NB4 (cell line): ENCODE data around the gene DNAH14.
"Not testable (repeated sequence)": the region's sequence is repeated elsewhere in the genome, so short reads cannot be mapped to it uniquely, and the experiment has no call there.

Experiments used
- DNase-seq: peaks from one replicate; pipeline ENCODE4 v3.0.0; 2010; ENCODE audit warnings: low read depth
- H3K4me3 ChIP-seq: one replicate; pipeline ENCODE4 v1.5.1; 2011; ENCODE audit warnings: mild to moderate bottlenecking, low read depth, low read length, moderate library complexity
- CTCF ChIP-seq: IDR thresholded peaks from one replicate; pipeline ENCODE4 v1.5.1; 2012; ENCODE audit warnings: low read depth, low read length
- MYC ChIP-seq: IDR thresholded peaks from 2 replicates; pipeline ENCODE4 v1.6.1; 2011; ENCODE audit warnings: low read depth, low read length
- POLR2A ChIP-seq: IDR thresholded peaks from 2 replicates; pipeline ENCODE4 v1.6.1; 2011; ENCODE audit warnings: mild to moderate bottlenecking; ENCODE audit not compliant: insufficient read length; ENCODE audit errors: extremely low read depth
- TF ChIP-seq, protein P1 (sequence below): IDR thresholded peaks from 2 replicates; pipeline ENCODE4 v1.6.1; 2011; ENCODE audit warnings: low read depth, low read length

The DNAH14 gene

DNA sequence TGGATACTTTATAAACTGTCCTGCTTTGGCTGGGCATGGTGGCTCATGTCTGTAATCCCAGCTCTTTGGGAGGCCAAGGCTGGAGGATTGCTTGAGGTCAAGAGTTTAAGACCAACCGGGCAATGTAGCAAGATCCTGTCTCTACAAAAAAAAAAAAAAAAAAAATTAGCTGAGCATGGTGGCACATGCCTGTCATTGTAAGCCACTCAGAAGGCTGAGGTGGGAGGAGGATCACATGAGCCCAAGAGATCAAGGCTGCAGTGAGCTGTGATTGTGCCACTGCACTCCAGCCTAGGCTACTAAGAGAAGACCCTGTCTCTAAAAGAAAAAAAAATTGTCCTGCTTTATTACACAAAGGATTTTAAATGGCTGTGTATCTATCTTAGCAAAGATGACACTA, 403.2 kb downstream of the DNAH14 start:
- TF ChIP-seq, protein P1, sequence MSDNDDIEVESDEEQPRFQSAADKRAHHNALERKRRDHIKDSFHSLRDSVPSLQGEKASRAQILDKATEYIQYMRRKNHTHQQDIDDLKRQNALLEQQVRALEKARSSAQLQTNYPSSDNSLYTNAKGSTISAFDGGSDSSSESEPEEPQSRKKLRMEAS: no peak
- TF ChIP-seq MYC (no peak), POLR2A (no peak), CTCF (no peak)
- no peak overlapping the region for H3K4me3 ChIP-seq
- no peak for DNase-seq

DNA sequence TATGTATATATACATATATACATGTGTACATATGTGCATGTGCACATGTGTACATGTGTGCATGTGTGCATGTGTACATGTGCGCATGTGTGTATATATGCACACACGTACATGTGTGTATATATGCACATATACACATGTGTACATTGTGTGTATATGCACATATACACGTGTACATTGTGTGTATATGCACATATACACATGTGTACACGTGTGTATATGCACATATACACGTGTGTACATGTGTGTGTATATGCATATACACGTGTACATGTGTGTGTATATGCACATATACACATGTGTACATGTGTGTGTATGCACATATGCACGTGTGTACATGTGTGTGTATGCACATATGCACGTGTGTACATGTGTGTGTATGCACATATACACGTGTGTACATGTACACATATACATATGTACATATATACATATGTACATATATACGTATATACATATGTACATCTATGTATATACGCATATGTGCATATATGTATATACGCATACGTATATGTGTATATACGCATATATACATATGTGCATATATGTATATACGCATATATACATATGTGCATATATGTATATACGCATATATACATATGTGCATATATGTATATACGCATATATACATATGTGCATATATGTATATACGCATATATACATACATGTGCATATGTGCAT, 405.8 kb downstream of the DNAH14 start:
- not testable (repeated sequence) for DNase-seq, H3K4me3 ChIP-seq

DNA sequence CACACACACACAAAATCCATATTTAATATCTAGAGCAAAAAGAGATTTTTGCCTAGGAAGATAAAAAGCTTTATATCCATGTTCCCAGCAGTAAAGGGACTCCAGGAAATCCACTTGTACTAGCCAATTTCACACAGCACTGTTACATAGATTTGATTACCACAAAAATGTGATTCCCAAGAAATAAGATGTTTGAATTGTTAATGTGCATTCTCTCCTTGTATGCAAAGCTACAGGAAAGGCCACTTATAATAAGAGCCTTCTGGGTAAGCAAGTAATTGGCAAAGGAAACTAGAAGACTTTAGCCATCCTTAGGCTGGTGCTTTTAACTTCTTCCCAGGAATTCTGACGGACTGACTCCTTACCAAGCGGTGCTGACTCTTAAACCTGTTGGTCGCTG, 409.1 kb downstream of the DNAH14 start:
- TF ChIP-seq, protein P1: no peak
- no peak for TF ChIP-seq POLR2A
- TF ChIP-seq CTCF: no peak
- DNase-seq: no peak
- H3K4me3 ChIP-seq: no peak overlapping the region

DNA sequence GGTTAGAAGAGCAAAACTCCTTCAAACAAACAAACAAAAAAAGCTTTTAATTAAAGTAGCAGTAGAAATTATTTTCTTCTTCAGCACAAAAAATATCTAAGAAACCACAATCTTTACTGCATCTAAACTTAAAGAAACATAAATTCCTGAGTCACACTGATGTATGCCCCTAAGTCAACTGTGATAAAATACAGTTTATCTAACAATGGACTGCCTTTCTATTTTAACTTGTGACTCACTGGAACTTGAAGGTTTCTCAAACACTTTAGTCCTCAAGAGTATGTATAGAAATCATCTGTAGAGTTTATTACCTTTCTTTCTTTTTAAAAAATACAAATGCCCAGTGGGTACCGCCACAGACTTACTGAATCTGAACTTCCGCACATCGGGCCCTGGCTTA, 412.2 kb downstream of the DNAH14 start:
- no peak for DNase-seq
- TF ChIP-seq CTCF: no peak
- no peak for TF ChIP-seq POLR2A
- TF ChIP-seq, protein P1: no peak
- no peak for TF ChIP-seq MYC
- no peak overlapping the region for H3K4me3 ChIP-seq

DNA sequence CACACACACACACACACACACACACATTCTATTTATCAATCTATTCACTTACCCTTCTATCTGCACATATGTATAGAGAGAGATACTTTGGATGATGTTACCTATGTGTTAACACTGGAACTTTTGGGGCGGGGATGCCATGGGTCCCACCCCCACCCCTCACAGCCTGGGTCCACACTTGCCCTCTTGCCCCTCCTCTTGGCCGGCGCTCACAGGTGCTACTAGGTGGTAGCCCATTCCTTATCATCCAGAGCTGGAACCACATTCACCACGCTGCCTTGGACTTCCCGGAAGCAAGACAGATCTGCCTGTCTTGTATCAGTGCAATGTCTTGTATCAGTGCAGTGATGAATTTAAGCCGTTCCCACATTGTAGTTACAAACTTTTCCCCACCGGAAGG, 413.2 kb downstream of the DNAH14 start:
- no peak for DNase-seq
- TF ChIP-seq MYC: no peak
- TF ChIP-seq POLR2A: no peak
- no peak for TF ChIP-seq CTCF
- TF ChIP-seq, protein P1: no peak
- H3K4me3 ChIP-seq: no peak overlapping the region

DNA sequence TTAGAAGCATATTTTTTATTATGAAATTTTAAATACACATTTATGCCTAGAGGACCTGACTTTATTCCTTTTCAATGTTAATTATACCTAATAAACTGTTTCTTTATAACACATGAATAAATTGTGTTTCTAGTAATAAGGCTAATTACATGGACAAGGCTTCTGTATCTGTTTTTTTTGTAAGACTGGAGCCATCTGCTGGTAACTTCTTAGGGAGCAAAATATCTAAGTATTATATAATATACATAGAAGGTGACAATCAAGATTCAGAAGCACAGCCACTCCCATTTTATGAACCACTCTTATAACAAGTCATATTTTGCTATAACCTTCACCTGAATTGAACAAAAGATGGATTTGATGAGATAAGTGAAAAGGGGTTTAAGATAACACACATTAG, 414.1 kb downstream of the DNAH14 start:
- TF ChIP-seq MYC: no peak
- no peak for TF ChIP-seq CTCF
- TF ChIP-seq, protein P1: no peak
- TF ChIP-seq POLR2A: no peak
- no peak overlapping the region for H3K4me3 ChIP-seq
- DNase-seq: peak; percentile 58
